Endothelial cell of umbilical vein (primary cell): ENCODE data around the gene AMIGO1. TPM values are rescaled to one million over a fixed set of nuclear protein-coding genes. Genes with fewer than 3 reads are reported as not detected.

Source experiments
- BruUV-seq: library from RNA; stranded (reverse); fragments of 400-500 nt; replicated peaks from 2 replicates; lab custom pipeline; 2021; lab: Mats Ljungman, UMichigan
- CTCF ChIA-PET: fragments of 300-600, 350-600 bp; sonication (Branson Sonifier 250); formaldehyde crosslinking; loops from one replicate; lab custom pipeline; 2021; ENCODE audit warnings: antibody characterized with exemption, inconsistent platforms; lab: Charles Lee
- POLR2A ChIA-PET: fragments of 300-600, 350-600 bp; sonication (Branson Sonifier 250); formaldehyde crosslinking; loops from one replicate; lab custom pipeline; 2021; ENCODE audit warnings: antibody characterized with exemption, inconsistent platforms; lab: Charles Lee
- DNase-seq: peaks from one replicate; pipeline ENCODE4 v3.0.0-alpha.2; 2011; ENCODE audit warnings: low read depth, low spot score
- FAIRE-seq: peaks from 2 replicates; lab custom pipeline; 2011; peaks lifted over from hg19 to GRCh38; lab: Jason Lieb, UNC
- H2AFZ ChIP-seq: 2 replicates; pipeline ENCODE4 v1.6.0; 2012; ENCODE audit warnings: low read depth, low read length, control low read depth, inconsistent platforms
- H3K27ac ChIP-seq: 2 replicates; pipeline ENCODE4 v1.5.1; 2011; ENCODE audit warnings: low read depth, mild to moderate bottlenecking, control low read depth, low read length, moderate library complexity; ENCODE audit not compliant: insufficient read depth
- H3K27me3 ChIP-seq, 2 experiments: 2 replicates each; pipeline versions ENCODE4 v1.6.0 to v1.6.1; 2011; ENCODE audit warnings: low read length in 2 of 2, mixed read lengths in 1 of 2; ENCODE audit not compliant: control insufficient read depth in 2 of 2, insufficient read depth in 2 of 2
- H3K36me3 ChIP-seq, 2 experiments: 2 replicates in 1 of 2; 3 replicates in 1 of 2; pipeline ENCODE4 v1.5.1; 2011; ENCODE audit warnings: low read length in 2 of 2, mild to moderate bottlenecking in 1 of 2, moderate library complexity in 1 of 2; ENCODE audit not compliant: control insufficient read depth in 2 of 2, insufficient read depth in 2 of 2; ENCODE audit errors: extremely low read depth in 1 of 2
- H3K4me1 ChIP-seq: 3 replicates; pipeline ENCODE4 v1.5.1; 2011; ENCODE audit warnings: mild to moderate bottlenecking, low read length; ENCODE audit not compliant: control insufficient read depth, insufficient read depth; ENCODE audit errors: extremely low read depth
- H3K4me2 ChIP-seq: 2 replicates; pipeline ENCODE4 v1.6.1; 2011; ENCODE audit warnings: low read length, control low read depth, mixed read lengths; ENCODE audit not compliant: insufficient read depth
- H3K4me3 ChIP-seq, 3 experiments: fragments of 200-600 bp in 1 of 3; sonication (generic), shearing (Covaris generic) in 1 of 3; replicated peaks in 1 of 3; 2 replicates each; pipeline ENCODE4 v1.5.1; 2011 to 2016; ENCODE audit warnings: control low read depth in 3 of 3, low read length in 3 of 3, mild to moderate bottlenecking in 2 of 3, inconsistent platforms in 1 of 3, low read depth in 1 of 3, moderate library complexity in 1 of 3; ENCODE audit not compliant: insufficient read depth in 1 of 3
- H3K79me2 ChIP-seq: 2 replicates; pipeline ENCODE4 v1.6.0; 2012; ENCODE audit warnings: low read length, inconsistent platforms; ENCODE audit not compliant: control insufficient read depth, insufficient read depth
- H3K9ac ChIP-seq: replicated peaks from 2 replicates; pipeline ENCODE3; 2011; ENCODE audit warnings: low read length, control low read depth; ENCODE audit not compliant: insufficient read depth; ENCODE audit errors: extremely low read depth
- H3K9me1 ChIP-seq: replicated peaks from 3 replicates; pipeline ENCODE4 v1.6.0; 2011; ENCODE audit warnings: mild to moderate bottlenecking, low read length; ENCODE audit not compliant: control insufficient read depth, insufficient read depth; ENCODE audit errors: extremely low read depth
- H3K9me3 ChIP-seq: replicated peaks from 2 replicates; pipeline ENCODE4 v1.5.1; 2012; ENCODE audit warnings: low read length, inconsistent platforms; ENCODE audit not compliant: control insufficient read depth, insufficient read depth
- H4K20me1 ChIP-seq: replicated peaks from 2 replicates; pipeline ENCODE3; 2011; ENCODE audit warnings: mild to moderate bottlenecking, low read length; ENCODE audit not compliant: control insufficient read depth, insufficient read depth; ENCODE audit errors: extremely low read depth
- EZH2 ChIP-seq: IDR thresholded peaks from 2 replicates; pipeline ENCODE4 v1.6.1; 2012; ENCODE audit warnings: borderline replicate concordance, low read depth, mild to moderate bottlenecking, moderate library complexity, low read length, inconsistent platforms; ENCODE audit not compliant: severe bottlenecking
- FOS ChIP-seq: IDR thresholded peaks from 2 replicates; pipeline ENCODE4 v1.6.1; 2011; ENCODE audit warnings: mild to moderate bottlenecking, low read length, moderate library complexity, borderline replicate concordance; ENCODE audit not compliant: insufficient read depth
- GATA2 ChIP-seq: IDR thresholded peaks from 2 replicates; pipeline ENCODE4 v1.7.0; 2011; ENCODE audit warnings: low read depth, mild to moderate bottlenecking, moderate library complexity, mixed read lengths, low read length; ENCODE audit not compliant: insufficient read length, insufficient read depth
- JUN ChIP-seq: IDR thresholded peaks from 2 replicates; pipeline ENCODE4 v1.6.1; 2011; ENCODE audit warnings: borderline replicate concordance, low read depth; ENCODE audit not compliant: insufficient read length, insufficient read depth
- MYC ChIP-seq: IDR thresholded peaks from one replicate; pipeline ENCODE4 v1.6.1; 2011; ENCODE audit warnings: mild to moderate bottlenecking, low read depth, low read length
- POLR2A ChIP-seq: IDR thresholded peaks from 2 replicates; pipeline ENCODE4 v1.6.1; 2012; ENCODE audit warnings: low read depth, mild to moderate bottlenecking, control low read depth, low read length
- POLR2AphosphoS5 ChIP-seq: IDR thresholded peaks from 2 replicates; pipeline ENCODE4 v1.6.1; 2012; ENCODE audit warnings: low read depth, mild to moderate bottlenecking, control low read depth, low read length, moderate library complexity; ENCODE audit not compliant: insufficient read depth
- dilution Hi-C: fragments of 300-500 bp; cut with MboI; formaldehyde crosslinking; loops from one replicate; pipeline ENCODE4 v1.15.0; 2019; ENCODE audit warnings: low sequenced_read_pairs; ENCODE audit not compliant: extremely low pct_ligation_motif_present
- intact Hi-C: fragments of 100-400 bp; cut with micrococcal nuclease; formaldehyde crosslinking; loops from one replicate; pipeline ENCODE4 v1.10.0; 2022
- polyA plus RNA-seq, 4 experiments: library from polyadenylated mRNA; depleted of rRNA in 3 of 4; stranded (reverse) in 3 of 4; unstranded in 1 of 4; fragments of >200 nt; gene quantifications; 2 replicates each; pipeline versions ENCODE4 v1.2.1 to v1.2.3, GENCODE V29; 2011 to 2012; ENCODE audit warnings: missing spikeins in 1 of 4
- total RNA-seq: library from RNA; stranded (reverse); gene quantifications from 2 replicates; pipeline ENCODE4 v1.2.3, GENCODE V29; 2021
- TF ChIP-seq, protein P1 (sequence below): IDR thresholded peaks from 2 replicates; pipeline ENCODE4 v1.6.1; 2011; ENCODE audit not compliant: insufficient read depth, insufficient read length
- TF ChIP-seq, protein P2 (sequence below), 2 donors: IDR thresholded peaks; 1 replicate in 1 of 2; 2 replicates in 1 of 2; pipeline ENCODE4 v1.5.1; 2011; ENCODE audit warnings: low read length in 2 of 2, mild to moderate bottlenecking in 2 of 2, moderate library complexity in 2 of 2, control low read depth in 1 of 2, inconsistent platforms in 1 of 2, low read depth in 1 of 2; ENCODE audit not compliant: insufficient read depth in 1 of 2; ENCODE audit errors: extremely low read depth in 1 of 2

Gene AMIGO1
- total and polyA plus RNA-seq, 2 donors (not counting 3 experiments of a cell fraction or from before 2014, with no cell fraction given) = 0.80 to 0.88 TPM

DNA sequence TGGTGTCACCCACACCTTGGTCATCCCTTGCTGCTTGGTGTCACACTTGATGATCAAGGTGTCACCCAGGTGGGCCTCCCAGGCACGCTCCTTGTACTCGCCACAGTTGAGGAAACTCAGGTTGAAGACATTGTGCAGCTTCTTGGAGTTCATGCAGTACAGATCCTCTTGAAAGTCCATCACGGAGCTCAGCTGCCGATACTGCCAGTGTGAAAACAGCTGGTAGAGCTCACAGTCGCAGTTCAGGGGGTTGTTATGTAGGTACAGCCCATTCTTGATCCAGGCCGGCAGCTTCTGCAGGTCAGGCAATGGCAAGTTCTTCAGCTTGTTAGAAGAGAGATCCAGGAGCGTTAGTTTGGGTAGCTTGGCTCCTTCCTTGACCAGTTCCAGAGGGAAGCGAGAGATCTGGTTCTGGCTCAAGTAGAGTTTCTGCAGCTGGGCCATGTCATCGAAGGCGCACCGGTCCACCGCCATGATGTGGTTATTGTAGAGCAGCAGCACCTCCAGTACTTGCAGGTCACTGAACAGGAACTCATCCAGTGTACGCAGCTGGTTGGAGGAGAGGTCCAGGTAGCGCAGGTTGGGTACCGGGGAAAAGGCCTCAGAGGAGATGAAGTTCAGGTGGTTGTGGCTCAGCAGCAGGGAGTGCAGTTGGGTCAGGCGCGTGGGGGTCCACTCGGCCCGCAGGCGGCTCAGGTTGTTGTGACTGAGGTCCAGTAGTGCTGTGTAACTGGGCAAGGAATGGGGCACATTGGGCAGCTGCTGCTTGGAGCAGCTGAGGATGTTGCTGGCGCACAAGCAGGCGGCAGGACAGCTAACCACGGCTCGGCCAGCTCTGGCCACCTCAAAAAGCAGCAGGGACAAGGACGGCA lies 1.3 kb downstream of the AMIGO1 start:
- Histone ChIP-seq H3K27ac (no peak overlapping the region), H3K9me1 (no peaks in the 10 kb centered on the region), H3K4me3 (no peak overlapping the region), H3K79me2 (no peaks in the 10 kb centered on the region), H2AFZ (no peak overlapping the region), H4K20me1 (no peaks in the 10 kb centered on the region), H3K9me3 (no peaks in the 10 kb centered on the region), H3K4me2 (no peak overlapping the region), H3K4me1 (peaks cover 6% of the 10 kb centered on the region), H3K36me3 (no peaks in the 10 kb centered on the region), H3K27me3 (peaks cover 10 to 21% of the 10 kb centered on the region in 2 experiments), H3K9ac (no peak overlapping the region)
- CTCF ChIA-PET = interaction anchor here (1.6 to 23.0 kb wide), 5 partner anchors 9 to 23 kb away, joined by 9 to 955 read pairs (median 19); partner anchors contain the start of genes CYB561D1 and GPR61
- intact Hi-C loops = no loop called here
- BruUV-seq = no TSS peak
- DNase-seq (no peak), FAIRE-seq (no peak)
- POLR2A ChIA-PET = no interaction called here
- dilution Hi-C loops = no loop called here
- TF ChIP-seq POLR2A = no peak

DNA sequence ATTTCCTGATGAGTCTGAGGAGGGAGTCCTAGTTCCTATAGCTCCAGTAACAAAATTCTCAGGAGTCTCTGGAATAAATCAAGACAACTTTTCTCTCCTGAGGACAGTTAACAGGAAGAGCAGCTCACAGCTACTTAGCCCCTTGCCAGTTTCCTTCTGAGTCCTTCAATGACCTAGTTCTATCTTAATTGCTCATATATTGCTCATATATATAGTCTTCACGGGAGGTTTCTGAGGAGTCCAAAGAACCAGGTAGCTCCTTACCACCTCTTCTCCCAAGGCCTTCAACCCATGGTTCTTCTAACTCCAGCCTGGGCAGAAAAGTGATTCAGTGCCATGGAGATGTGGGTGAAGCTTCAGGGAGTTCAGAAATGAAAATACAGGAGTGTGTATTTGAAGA lies 4.6 kb downstream of the AMIGO1 start:
- POLR2A ChIA-PET = no interaction called here
- no TSS peak for BruUV-seq
- Histone ChIP-seq H3K9ac (no peak overlapping the region), H3K36me3 (peaks cover 0 to 2% of the 10 kb centered on the region in 2 experiments), H3K9me1 (no peaks in the 10 kb centered on the region), H3K4me3 (no peak overlapping the region), H3K4me2 (no peak overlapping the region), H3K9me3 (no peaks in the 10 kb centered on the region), H3K27ac (no peak overlapping the region), H3K4me1 (peaks cover 2% of the 10 kb centered on the region), H4K20me1 (no peaks in the 10 kb centered on the region), H3K79me2 (no peaks in the 10 kb centered on the region), H3K27me3 (peaks cover 0 to 2% of the 10 kb centered on the region in 2 experiments), H2AFZ (no peak overlapping the region)
- CTCF ChIA-PET = interaction anchor here (1.0 to 23.0 kb wide), 3 partner anchors 9 to 26 kb away, joined by 3 to 955 read pairs (median 6); partner anchors contain the start of gene GPR61
- no peak for DNase-seq
- FAIRE-seq = no peak
- dilution Hi-C loops = no loop called here
- TF ChIP-seq MYC (no peak), EZH2 (no peak), POLR2AphosphoS5 (no peak), FOS (no peak), JUN (no peak), POLR2A (no peak), GATA2 (no peak)
- TF ChIP-seq, protein P1, sequence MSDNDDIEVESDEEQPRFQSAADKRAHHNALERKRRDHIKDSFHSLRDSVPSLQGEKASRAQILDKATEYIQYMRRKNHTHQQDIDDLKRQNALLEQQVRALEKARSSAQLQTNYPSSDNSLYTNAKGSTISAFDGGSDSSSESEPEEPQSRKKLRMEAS = no peak
- TF ChIP-seq, protein P2, sequence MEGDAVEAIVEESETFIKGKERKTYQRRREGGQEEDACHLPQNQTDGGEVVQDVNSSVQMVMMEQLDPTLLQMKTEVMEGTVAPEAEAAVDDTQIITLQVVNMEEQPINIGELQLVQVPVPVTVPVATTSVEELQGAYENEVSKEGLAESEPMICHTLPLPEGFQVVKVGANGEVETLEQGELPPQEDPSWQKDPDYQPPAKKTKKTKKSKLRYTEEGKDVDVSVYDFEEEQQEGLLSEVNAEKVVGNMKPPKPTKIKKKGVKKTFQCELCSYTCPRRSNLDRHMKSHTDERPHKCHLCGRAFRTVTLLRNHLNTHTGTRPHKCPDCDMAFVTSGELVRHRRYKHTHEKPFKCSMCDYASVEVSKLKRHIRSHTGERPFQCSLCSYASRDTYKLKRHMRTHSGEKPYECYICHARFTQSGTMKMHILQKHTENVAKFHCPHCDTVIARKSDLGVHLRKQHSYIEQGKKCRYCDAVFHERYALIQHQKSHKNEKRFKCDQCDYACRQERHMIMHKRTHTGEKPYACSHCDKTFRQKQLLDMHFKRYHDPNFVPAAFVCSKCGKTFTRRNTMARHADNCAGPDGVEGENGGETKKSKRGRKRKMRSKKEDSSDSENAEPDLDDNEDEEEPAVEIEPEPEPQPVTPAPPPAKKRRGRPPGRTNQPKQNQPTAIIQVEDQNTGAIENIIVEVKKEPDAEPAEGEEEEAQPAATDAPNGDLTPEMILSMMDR (IDR thresholded peaks at IDR 0.05; ENCODE audit: extremely low read depth in 1 of 2, insufficient read depth in 1 of 2, low read depth in 1 of 2, low read length in 2 of 2) = no peak
- intact Hi-C loops = no loop called here
